NCI-H2081 (cell line): ENCODE measurements around the gene ERMAP.
"Not testable (repeated sequence)": the region's sequence is repeated elsewhere in the genome, so short reads cannot be mapped to it uniquely, and the experiment has no call there.

ENCODE experiments used
- DNase-seq, 2 experiments: peaks; one replicate each; lab custom pipeline; 2025; lab: John Stamatoyannopoulos, UW

The ERMAP gene

DNA sequence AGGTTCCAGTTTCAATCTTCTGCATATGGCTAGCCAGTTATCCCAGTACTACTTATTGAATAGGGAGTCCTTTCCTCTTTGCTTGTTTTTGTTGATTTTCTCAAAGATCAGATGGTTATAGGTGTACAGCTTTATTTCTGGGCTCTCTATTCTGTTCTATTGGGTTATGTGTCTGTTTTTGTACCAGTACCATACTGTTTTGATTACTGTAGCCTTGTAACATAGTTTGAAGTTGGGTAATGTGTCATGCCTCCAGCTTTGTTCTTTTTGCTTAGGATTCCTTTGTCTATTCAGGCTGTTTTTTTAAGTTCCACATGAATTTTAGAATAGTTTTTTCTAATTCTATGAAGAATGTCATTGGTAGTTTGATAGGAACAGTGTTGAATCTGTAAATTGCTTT, 56.2 kb downstream of the ERMAP start:
- not testable (repeated sequence) for DNase-seq

DNA sequence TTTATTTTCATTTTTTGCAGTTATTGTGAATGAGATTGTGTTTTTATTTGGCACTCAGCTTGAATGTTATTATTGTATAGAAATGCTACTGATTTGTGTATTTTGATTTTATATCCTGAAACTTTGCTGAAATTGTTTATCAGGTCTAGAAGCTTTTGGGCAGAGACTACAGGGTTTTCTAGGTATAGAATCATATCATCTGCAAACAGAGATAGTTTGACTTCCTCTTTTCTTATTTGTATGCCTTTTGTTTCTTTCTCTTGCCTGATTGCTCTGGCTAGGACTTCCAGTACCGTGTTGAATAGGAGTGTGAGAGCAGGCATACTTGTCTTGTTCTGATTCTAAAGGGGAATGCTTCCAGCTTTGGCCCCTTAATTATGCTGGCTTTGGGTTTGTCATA, 56.7 kb downstream of the ERMAP start:
- no peak for DNase-seq

DNA sequence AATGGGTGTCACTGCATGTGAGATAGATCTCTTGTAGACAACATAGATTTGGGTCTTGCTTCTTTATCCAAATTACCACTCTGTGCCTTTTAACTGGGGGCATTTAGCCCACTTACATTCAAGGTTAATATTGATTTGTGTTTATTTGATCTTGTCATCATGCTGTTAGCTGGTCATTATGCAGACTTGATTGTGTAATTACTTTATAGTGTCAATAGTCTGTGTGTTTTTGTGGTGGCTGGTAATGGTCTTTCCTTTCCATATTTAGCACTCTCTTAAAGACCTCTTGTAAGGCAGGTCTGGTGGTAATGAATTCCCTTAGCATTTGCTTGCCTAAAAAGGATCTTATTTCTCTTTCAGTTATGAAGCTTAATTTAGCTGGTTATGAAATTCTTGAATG, 59.1 kb downstream of the ERMAP start:
- DNase-seq: peak; percentile 48 to 84

DNA sequence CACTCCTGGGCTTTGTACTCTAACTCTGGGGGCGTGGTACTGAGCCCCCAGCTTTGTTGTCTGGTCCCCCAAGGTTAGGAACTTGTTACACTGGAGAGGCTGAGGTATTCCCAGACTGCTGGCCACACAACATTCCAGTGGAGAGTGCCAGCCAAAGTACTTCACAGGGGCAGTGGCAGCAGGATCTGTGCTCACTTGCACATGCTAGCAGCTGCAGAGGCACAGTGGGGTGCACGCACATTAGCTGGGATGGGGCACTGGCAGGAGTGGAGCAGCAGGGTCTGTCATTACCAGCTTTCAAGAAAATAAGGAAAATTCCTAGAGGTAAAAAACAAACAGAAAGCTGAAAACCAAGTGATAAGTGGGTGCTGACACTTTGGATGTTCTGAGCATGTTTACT, 60.5 kb downstream of the ERMAP start:
- DNase-seq: peak in 1 of 2 experiments; percentile 25

DNA sequence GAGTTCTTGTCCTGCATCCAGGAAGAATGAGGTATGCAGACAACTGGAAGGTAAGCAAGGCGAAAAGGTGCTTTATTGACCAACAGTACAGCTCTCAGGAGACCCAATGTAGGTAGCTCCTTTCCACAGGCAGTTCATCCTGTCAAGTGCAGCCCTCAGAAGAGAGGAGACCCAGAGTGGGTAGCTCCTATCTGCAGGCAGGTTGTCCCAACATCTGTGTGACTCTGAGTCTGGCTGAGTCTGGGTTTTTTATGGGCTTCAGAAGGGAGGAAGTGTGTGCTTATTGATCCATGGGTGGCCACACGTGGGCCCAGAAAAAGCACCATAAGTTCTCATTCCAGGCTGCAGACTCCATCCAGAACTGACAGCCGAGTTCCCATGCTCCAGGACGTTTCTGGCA, 63.5 kb downstream of the ERMAP start:
- no peak for DNase-seq

DNA sequence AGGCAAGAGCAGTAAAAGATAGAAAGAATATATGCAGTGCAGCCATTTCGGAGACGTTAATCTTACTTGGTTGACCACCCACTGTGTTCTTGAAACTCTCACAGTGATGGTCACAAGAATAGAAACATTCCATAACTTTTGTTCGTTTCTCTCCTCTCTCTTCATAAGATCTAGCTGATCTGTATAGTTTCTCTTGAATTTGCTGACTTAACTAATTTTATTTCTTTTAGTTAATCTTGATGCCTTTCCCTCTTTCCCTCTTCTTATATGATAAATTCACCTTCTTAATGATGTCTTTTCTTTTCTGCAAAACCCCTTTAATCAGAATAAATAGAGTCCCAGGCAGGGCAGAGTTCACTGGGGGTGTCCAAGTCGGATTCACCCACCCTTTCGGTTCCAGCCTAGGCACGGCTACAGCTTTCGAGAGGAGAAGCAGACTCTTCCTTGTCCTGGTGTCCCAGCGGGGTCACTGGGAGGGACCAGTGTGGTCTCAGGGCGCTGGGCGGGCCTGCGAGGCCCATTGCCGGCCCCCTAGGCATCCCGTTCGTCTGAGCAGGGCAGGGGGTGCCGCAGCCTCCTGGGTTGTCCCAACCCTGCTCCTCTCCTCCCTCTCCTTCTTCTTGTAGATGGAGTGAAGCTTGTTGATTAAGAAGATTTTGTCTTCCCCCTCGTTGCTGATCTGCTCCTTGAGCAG, 69.3 kb downstream of the ERMAP start:
- no peak for DNase-seq

DNA sequence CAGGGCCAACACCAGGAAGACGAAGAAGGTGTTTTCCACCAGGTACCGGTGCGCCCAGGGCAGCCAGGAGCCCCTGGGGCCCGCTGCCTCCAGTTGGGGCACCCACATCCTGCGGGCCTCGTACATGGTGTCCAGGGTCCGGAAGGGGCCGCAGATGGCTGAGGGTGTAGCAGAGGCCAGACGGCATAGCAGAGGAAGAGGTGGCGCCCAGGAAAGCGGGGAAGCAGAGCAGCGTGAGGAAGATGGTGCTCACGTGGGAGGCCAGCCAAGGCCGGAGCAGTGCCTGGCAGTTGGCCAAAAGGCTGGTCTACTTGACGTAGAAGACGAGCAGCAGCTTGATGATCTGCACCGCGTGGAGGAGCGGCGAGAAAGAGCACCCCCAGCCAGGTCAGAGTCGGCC, 69.9 kb downstream of the ERMAP start:
- DNase-seq: no peak

DNA sequence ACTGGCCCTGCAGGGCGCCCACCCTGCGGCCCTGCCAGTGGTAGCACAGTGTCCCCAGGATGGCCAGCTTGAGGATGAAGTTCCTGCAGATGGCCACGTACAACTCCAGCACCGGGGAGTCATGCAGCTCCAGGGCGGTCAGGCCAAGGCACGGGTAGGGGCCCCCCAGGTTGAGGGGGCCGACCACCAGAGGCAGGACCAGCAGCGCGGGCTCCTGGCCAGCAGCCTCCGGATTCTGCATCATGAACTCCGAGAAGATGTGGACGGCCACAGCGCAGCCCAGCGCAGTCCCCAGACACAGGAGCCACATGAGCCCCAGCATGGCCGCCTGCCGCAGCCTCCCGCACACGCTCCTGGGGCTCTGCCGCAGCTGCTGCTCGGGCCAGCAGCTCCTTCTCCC, 70.4 kb downstream of the ERMAP start:
- DNase-seq: no peak

DNA sequence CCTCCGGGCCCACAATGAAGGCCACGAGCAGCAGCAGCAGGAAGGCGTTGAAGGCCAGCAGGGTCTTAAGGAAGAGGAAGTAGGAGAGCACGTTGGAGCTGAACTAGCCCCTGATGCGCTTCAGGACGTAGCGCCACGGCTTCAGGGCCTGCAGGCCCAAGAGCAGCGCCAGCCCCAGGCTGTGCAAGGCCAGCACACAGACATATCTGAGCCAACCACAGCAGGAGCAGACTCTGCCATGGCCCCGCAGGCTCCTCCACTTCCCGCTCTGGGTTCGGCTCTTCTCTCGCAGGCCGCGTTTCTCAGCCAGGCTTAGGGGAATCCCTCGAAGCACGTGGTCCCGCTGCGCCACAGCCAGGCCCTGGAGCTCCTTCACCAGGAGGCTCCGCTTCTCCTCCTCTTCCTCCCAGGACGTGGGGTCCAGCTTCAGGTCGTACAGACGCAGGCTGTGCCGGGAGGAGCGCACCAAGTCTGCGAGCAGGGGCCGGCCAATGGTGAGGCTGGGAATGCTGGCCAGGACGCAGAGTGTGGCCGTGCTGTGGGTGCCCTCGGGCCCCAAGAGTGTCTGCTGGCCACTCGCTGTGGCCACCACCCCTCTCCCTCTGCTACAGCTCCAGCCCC, 71.2 kb downstream of the ERMAP start:
- DNase-seq: no peak

DNA sequence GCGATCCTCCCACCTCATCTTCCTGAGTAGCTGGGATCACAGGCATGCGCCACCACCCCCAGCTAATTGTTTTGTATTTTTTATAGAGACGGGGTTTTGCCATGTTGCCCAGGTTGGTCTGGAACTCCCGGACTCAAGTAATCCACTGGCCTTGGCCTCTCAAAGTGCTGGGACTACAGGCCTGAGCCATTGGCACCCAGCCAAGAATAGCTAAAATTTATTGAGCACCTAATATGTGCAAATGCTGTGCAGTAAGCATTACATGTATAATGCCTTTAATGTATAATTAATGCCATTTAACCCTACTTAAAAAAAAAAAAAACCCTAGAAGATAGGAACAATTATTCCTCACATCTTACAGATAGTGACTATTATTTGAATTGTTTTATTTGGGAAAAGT, 72.3 kb downstream of the ERMAP start:
- DNase-seq: no peak

DNA sequence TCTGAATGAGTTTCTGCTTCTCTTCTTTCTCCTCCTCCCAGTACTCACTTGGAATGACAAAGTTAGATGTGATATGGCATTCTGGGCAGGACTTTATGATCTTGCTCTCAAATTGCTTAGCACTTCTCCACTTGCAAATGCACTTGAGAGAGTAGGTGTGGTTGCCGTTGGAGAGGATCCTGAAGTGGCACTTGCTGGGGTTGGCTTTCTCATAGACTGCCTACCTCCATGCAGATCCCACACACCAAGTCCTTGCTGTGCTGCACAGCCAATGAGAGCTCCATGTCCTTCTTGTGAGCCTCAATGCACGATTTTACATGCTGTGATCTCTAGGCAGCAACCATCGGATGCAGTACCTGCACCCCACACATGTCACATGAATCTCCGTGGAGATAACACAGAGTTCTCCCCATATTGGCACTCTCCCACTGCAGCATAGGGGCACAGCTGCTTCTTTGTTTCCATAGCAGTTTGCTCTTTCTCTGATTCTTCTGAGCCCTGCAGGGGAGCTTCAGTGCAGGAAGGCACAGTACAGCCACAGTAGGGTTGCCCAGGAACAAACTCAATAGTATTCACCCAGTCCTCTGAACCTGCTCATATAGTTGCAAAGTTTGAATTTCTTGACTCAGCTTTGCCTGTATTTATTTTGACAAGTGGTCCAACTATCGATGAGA, 74.7 kb downstream of the ERMAP start:
- DNase-seq: no peak
